Measurements from ENCODE around the gene TNFAIP8. TPM values are rescaled to one million over a fixed set of nuclear protein-coding genes. Genes with fewer than 3 reads are reported as not detected.
A peak's percentile ranks its signal among the peaks of the same experiment; 100 is the strongest.

The TNFAIP8 gene
- polyA plus RNA-seq, 1 of the 3 experiments (the other 2 are of a cell fraction): 31.3 TPM

DNA sequence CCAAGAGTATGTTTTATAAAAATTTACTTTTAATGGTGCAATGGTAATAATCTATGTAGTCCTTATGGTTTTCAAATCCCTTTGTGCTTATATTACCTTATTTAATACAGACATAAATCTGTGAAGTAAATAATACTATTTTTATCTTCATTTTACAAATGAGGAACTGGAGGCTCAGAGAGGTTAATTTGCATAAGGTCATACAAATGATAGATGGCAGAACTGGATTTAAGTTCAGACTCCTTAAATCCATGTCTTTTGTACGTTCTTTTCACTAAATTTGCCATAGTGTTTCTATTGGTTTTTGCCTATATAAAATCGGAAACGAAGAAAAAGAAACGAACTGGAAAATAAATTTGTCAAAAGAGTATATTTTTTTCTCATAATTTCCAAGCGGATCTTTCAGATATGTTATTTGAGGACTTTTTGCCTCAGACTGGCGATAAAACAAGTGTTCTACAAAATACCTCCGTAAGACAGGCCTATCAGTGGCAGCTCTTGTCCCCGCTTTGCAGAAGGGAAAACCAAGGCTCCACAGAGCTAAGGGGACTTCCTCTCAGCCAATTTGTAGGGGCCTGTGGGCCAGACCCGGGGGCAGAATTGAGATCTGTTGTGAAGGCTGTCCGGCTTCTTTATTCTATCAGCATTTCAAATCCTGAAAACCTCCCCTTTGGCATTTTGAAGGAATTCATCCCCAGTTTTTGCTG, 1.1 kb upstream of the TNFAIP8 start:
- CTCF ChIA-PET: interaction anchor here (1.5 kb wide), 1 partner anchor 11 kb away, joined by 4 read pairs; no protein-coding TSS in a partner anchor
- H2AFZ ChIP-seq (ENCODE audit: low read depth): no peak overlapping the region; the same call in 1 of the 2 replicates
- H3K27ac ChIP-seq (ENCODE audit: low read depth in 2 of 2, low read length in 1 of 2): no peak overlapping the region

More for the DNA sequence above, 1.1 kb upstream of the TNFAIP8 start:
- DNase-seq: no peak
- Histone ChIP-seq H3K9ac (no peak overlapping the region), H3F3A (replicated peaks; ENCODE audit: insufficient read depth) (no peaks in the 10 kb centered on the region), H3K79me2 (ENCODE audit: insufficient read depth) (peaks cover 14% of the 10 kb centered on the region), H3K36me3 (replicated peaks in 1 of 2; ENCODE audit: control insufficient read depth in 1 of 2, insufficient read depth in 2 of 2, low read length in 1 of 2) (no peaks in the 10 kb centered on the region), H3K4me2 (0 out of 2 replicates have a peak overlapping the region, but pooled peaks have one; percentile 67), H3K4me3 (ENCODE audit: low read depth in 2 of 2, low read length in 1 of 2) (no peak overlapping the region), H3K27me3 (ENCODE audit: insufficient read depth) (no peaks in the 10 kb centered on the region), H3K9me2 (no peaks in the 10 kb centered on the region), H3K4me1 (ENCODE audit: control insufficient read depth in 1 of 2, insufficient read depth in 2 of 2, low read depth in 1 of 2, low read length in 1 of 2) (peaks cover 0 to 4% of the 10 kb centered on the region in 2 experiments; a peak in 2 of 4 replicates), H4K20me1 (ENCODE audit: insufficient read depth) (no peaks in the 10 kb centered on the region), H3K9me3 (no peaks in the 10 kb centered on the region)
- POLR2A ChIA-PET: no interaction called here
- 93% methylated on average over 10 of the region's 10 CpGs for WGBS (ENCODE audit: low lambda C conversion rate)
- no peak for TF ChIP-seq JUND (IDR thresholded peaks at IDR 0.05)
- TF ChIP-seq, protein P1, sequence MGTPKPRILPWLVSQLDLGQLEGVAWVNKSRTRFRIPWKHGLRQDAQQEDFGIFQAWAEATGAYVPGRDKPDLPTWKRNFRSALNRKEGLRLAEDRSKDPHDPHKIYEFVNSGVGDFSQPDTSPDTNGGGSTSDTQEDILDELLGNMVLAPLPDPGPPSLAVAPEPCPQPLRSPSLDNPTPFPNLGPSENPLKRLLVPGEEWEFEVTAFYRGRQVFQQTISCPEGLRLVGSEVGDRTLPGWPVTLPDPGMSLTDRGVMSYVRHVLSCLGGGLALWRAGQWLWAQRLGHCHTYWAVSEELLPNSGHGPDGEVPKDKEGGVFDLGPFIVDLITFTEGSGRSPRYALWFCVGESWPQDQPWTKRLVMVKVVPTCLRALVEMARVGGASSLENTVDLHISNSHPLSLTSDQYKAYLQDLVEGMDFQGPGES (IDR thresholded peaks at IDR 0.05; ENCODE audit: low read depth, low read length): no peak
- TF ChIP-seq FOXJ3 (CRISPR knock-in tag; IDR thresholded peaks at IDR 0.05): no peak
- TF ChIP-seq RCOR1 (IDR thresholded peaks at IDR 0.05; ENCODE audit: low read length): no peak
- TF ChIP-seq GABPA (IDR thresholded peaks at IDR 0.05; ENCODE audit: low read depth): no peak
- TF ChIP-seq SIN3A (IDR thresholded peaks at IDR 0.05; ENCODE audit: borderline replicate concordance, low read depth, low read length): no peak
- TF ChIP-seq FOXM1 (IDR thresholded peaks at IDR 0.05; ENCODE audit: low read depth): no peak
- no peak for TF ChIP-seq TEAD4 (IDR thresholded peaks at IDR 0.05; ENCODE audit: borderline replicate concordance, insufficient read depth)
- no peak for TF ChIP-seq SMC3 (IDR thresholded peaks at IDR 0.05; ENCODE audit: low read depth, low read length)
- no peak for TF ChIP-seq RAD21 (IDR thresholded peaks at IDR 0.05; ENCODE audit: low read length)
- no peak for TF ChIP-seq TCF12 (IDR thresholded peaks at IDR 0.05)
- no peak for TF ChIP-seq MEF2A (IDR thresholded peaks at IDR 0.05; ENCODE audit: borderline replicate concordance, low read depth)
- no peak for TF ChIP-seq GATA2 (CRISPR knock-in tag; IDR thresholded peaks at IDR 0.05)
- TF ChIP-seq CHD2 (IDR thresholded peaks at IDR 0.05; ENCODE audit: low read length, partially characterized antibody): no peak
- no peak for TF ChIP-seq FOSL2 (IDR thresholded peaks at IDR 0.05; ENCODE audit: borderline replicate concordance, low read depth)
- TF ChIP-seq, protein P2, sequence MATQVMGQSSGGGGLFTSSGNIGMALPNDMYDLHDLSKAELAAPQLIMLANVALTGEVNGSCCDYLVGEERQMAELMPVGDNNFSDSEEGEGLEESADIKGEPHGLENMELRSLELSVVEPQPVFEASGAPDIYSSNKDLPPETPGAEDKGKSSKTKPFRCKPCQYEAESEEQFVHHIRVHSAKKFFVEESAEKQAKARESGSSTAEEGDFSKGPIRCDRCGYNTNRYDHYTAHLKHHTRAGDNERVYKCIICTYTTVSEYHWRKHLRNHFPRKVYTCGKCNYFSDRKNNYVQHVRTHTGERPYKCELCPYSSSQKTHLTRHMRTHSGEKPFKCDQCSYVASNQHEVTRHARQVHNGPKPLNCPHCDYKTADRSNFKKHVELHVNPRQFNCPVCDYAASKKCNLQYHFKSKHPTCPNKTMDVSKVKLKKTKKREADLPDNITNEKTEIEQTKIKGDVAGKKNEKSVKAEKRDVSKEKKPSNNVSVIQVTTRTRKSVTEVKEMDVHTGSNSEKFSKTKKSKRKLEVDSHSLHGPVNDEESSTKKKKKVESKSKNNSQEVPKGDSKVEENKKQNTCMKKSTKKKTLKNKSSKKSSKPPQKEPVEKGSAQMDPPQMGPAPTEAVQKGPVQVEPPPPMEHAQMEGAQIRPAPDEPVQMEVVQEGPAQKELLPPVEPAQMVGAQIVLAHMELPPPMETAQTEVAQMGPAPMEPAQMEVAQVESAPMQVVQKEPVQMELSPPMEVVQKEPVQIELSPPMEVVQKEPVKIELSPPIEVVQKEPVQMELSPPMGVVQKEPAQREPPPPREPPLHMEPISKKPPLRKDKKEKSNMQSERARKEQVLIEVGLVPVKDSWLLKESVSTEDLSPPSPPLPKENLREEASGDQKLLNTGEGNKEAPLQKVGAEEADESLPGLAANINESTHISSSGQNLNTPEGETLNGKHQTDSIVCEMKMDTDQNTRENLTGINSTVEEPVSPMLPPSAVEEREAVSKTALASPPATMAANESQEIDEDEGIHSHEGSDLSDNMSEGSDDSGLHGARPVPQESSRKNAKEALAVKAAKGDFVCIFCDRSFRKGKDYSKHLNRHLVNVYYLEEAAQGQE (IDR thresholded peaks at IDR 0.05; ENCODE audit: low read depth, low read length): no peak

All from SK-N-SH (cell line).